ENCODE data around the gene LMO7.

LMO7 gene

DNA sequence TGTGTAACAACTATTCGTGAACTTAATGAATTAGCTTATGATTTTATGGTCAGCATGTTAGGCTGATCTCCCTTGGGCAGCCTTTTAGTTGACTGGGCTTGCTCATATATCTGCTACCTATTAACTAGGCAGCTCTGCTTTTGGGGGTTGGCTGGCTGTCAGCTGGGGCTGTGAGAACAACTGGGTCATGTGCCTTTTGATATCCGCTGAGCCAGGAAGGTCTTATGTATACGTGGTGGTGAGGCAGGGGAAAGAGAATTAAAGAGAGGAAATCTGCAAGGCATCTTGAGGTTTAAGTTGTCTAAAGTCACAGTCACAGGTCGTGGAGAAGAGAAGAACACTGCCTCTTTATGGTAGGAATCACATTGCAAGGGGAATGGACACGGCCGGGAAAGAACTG, 206.9 kb downstream of the LMO7 start:
- no peak overlapping the region for H3K4me3 ChIP-seq (ENCODE audit: control insufficient read depth, low read depth, low read length)
- no peak for DNase-seq (ENCODE audit: low read depth)
- TF ChIP-seq, protein P1, sequence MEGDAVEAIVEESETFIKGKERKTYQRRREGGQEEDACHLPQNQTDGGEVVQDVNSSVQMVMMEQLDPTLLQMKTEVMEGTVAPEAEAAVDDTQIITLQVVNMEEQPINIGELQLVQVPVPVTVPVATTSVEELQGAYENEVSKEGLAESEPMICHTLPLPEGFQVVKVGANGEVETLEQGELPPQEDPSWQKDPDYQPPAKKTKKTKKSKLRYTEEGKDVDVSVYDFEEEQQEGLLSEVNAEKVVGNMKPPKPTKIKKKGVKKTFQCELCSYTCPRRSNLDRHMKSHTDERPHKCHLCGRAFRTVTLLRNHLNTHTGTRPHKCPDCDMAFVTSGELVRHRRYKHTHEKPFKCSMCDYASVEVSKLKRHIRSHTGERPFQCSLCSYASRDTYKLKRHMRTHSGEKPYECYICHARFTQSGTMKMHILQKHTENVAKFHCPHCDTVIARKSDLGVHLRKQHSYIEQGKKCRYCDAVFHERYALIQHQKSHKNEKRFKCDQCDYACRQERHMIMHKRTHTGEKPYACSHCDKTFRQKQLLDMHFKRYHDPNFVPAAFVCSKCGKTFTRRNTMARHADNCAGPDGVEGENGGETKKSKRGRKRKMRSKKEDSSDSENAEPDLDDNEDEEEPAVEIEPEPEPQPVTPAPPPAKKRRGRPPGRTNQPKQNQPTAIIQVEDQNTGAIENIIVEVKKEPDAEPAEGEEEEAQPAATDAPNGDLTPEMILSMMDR (conservative IDR thresholded peaks at IDR 0.05; ENCODE audit: control insufficient read depth, insufficient read depth, low read depth, low read length): no peak

DNA sequence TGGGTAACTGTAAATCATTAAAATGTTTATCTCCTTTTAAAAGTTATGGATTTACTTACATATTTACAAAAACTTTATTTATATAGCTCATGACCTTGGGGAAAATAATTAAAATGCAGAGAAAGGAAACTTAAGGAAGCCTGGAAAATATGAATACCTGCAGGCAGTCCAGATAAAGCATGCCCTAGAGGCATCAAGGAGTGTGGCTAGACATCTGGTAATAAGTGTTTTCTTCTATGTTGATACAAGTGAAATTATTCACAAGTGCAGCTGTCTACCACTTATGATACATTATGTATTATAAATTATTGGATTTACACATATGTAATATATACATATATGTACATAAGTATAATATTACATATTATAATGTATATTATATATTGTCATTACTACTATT, 207.9 kb downstream of the LMO7 start:
- TF ChIP-seq, protein P1 (conservative IDR thresholded peaks at IDR 0.05; ENCODE audit: control insufficient read depth, insufficient read depth, low read depth, low read length): no peak
- H3K4me3 ChIP-seq (ENCODE audit: control insufficient read depth, low read depth, low read length): no peak overlapping the region

DNA sequence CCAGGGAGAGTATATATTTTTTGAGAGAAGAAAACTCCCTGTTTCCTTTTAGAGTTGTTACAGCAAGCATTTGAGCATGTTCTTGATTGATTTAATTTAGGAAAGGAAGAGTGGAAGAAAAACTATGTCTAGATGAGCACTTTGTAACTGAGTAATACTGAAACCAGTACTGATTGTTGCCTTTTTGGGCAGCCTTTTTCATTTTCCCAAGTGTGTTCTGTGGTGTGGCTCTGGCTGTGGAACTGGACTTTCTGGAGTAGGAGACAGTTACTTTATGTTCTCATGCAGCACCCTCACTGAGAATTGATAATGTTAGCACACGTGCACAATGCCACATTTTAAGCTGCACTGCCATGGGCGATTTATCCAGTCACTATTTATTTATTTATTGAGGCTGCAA, 211.5 kb downstream of the LMO7 start:
- no peak overlapping the region for H3K4me3 ChIP-seq (ENCODE audit: control insufficient read depth, low read depth, low read length)
- DNase-seq (ENCODE audit: low read depth): no peak
- TF ChIP-seq, protein P1 (conservative IDR thresholded peaks at IDR 0.05; ENCODE audit: control insufficient read depth, insufficient read depth, low read depth, low read length): no peak

More for the DNA sequence above, 207.9 kb downstream of the LMO7 start:
- DNase-seq (ENCODE audit: low read depth): no peak

DNA sequence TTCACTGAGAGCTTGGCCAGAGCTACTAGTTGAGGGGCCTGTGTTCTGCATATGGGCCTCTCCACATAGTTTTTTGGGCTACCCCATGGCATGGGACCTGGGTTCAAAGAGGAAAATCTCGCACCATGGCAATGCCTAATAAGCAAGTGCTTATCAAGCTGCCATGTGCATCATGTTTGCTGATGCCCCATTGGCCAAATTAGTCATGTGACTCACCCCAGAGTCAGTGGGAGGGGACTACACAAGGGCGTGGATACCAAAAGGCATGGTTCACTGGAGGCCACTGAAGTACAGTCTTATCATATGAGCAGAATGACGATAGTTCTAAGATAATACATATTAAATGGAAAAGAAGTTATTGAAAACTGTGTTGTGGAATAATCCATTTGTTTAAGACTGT, 214.8 kb downstream of the LMO7 start:
- peak; percentile 25 for DNase-seq (ENCODE audit: low read depth)
- TF ChIP-seq, protein P1 (conservative IDR thresholded peaks at IDR 0.05; ENCODE audit: control insufficient read depth, insufficient read depth, low read depth, low read length): no peak
- H3K4me3 ChIP-seq (ENCODE audit: control insufficient read depth, low read depth, low read length): no peak overlapping the region

- no peak overlapping the region for H3K4me3 ChIP-seq (ENCODE audit: control insufficient read depth, low read depth, low read length)
- no peak for DNase-seq (ENCODE audit: low read depth)
- TF ChIP-seq, protein P1 (conservative IDR thresholded peaks at IDR 0.05; ENCODE audit: control insufficient read depth, insufficient read depth, low read depth, low read length): no peak
These were observed 219.1 kb downstream of the LMO7 start for GRCh38 chr13:75855216-75855615.

DNA sequence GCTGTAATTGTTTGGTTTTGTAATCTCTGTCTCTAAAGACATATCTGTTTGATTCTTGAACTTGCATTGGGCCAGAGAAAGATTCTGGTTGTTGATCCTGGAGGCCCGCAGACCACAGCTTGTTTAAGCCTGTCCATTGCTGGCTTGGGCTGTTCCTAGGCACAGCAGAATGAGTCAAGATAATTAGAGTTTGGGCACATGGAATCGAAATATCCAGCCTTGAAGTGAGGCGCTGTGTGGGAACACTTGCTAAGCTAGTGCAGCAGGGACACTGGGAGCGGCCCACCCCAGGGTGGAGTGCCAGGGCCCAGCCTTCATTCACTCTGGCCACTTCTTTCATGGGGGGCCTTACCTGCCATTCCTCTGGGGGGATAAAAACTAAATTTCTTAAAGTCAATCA, 219.7 kb downstream of the LMO7 start:
- no peak overlapping the region for H3K4me3 ChIP-seq (ENCODE audit: control insufficient read depth, low read depth, low read length)
- TF ChIP-seq, protein P1 (conservative IDR thresholded peaks at IDR 0.05; ENCODE audit: control insufficient read depth, insufficient read depth, low read depth, low read length): no peak
- DNase-seq (ENCODE audit: low read depth): no peak

GRCh38 chr13:75857291-75857690, 221.2 kb downstream of the LMO7 start:
- no peak for DNase-seq (ENCODE audit: low read depth)
- TF ChIP-seq, protein P1 (conservative IDR thresholded peaks at IDR 0.05; ENCODE audit: control insufficient read depth, insufficient read depth, low read depth, low read length): no peak
- H3K4me3 ChIP-seq (ENCODE audit: control insufficient read depth, low read depth, low read length): no peak overlapping the region
